ENCODE measurements around the gene CNKSR2. TPM values are rescaled to one million over a fixed set of nuclear protein-coding genes. Genes with fewer than 3 reads are reported as not detected.

The CNKSR2 gene
- total and polyA plus RNA-seq, 4 donors = 14.1 to 37.0 (median 15.1) TPM

GRCh38 chrX:21559417-21559816 is 185.2 kb downstream of the CNKSR2 start:
- no CpG with 5 or more reads among the region's 2 CpGs for WGBS (ENCODE audit: insufficient coverage)
- no peaks in the 10 kb centered on the region for H3K27me3 ChIP-seq (ENCODE audit: control insufficient read depth, insufficient read depth, low read length)
- no peak overlapping the region for H3K27ac ChIP-seq (ENCODE audit: low read depth, low read length)
- no peaks in the 10 kb centered on the region for H3K9me3 ChIP-seq (ENCODE audit: control insufficient read depth, insufficient read depth, low read length)
- H3K4me3 ChIP-seq (ENCODE audit: low read depth, low read length) = no peak overlapping the region
- peak in 1 of 6 donors; percentile 3 for DNase-seq (ENCODE audit: low read depth in 4 of 6, low spot score in 6 of 6)
- H3K36me3 ChIP-seq (ENCODE audit: control insufficient read depth, insufficient read depth, low read length) = no peaks in the 10 kb centered on the region
- H3K4me1 ChIP-seq (ENCODE audit: control insufficient read depth, insufficient read depth, low read length) = no peaks in the 10 kb centered on the region

GRCh38 chrX:21565025-21565424 is 190.8 kb downstream of the CNKSR2 start:
- no peaks in the 10 kb centered on the region for H3K27me3 ChIP-seq (ENCODE audit: control insufficient read depth, insufficient read depth, low read length)
- H3K4me3 ChIP-seq (ENCODE audit: low read depth, low read length) = no peak overlapping the region
- DNase-seq (ENCODE audit: low read depth in 4 of 6, low spot score in 6 of 6) = no peak
- H3K36me3 ChIP-seq (ENCODE audit: control insufficient read depth, insufficient read depth, low read length) = no peaks in the 10 kb centered on the region
- H3K9me3 ChIP-seq (ENCODE audit: control insufficient read depth, insufficient read depth, low read length) = no peaks in the 10 kb centered on the region
- no peaks in the 10 kb centered on the region for H3K4me1 ChIP-seq (ENCODE audit: control insufficient read depth, insufficient read depth, low read length)
- 100% methylated on average over 1 of the region's 3 CpGs for WGBS (ENCODE audit: insufficient coverage)
- no peak overlapping the region for H3K27ac ChIP-seq (ENCODE audit: low read depth, low read length)

GRCh38 chrX:21574793-21575192 is 200.6 kb downstream of the CNKSR2 start:
- no CpG with 5 or more reads among the region's 1 CpG for WGBS (ENCODE audit: insufficient coverage)
- Histone ChIP-seq H3K4me3 (ENCODE audit: low read depth, low read length) (no peak overlapping the region), H3K9me3 (ENCODE audit: control insufficient read depth, insufficient read depth, low read length) (peaks cover 6% of the 10 kb centered on the region), H3K4me1 (ENCODE audit: control insufficient read depth, insufficient read depth, low read length) (no peaks in the 10 kb centered on the region), H3K27me3 (ENCODE audit: control insufficient read depth, insufficient read depth, low read length) (no peaks in the 10 kb centered on the region), H3K36me3 (ENCODE audit: control insufficient read depth, insufficient read depth, low read length) (no peaks in the 10 kb centered on the region), H3K27ac (ENCODE audit: low read depth, low read length) (no peak overlapping the region)
- no peak for DNase-seq (ENCODE audit: low read depth in 4 of 6, low spot score in 6 of 6)

GRCh38 chrX:21581479-21581878 is 207.3 kb downstream of the CNKSR2 start:
- H3K36me3 ChIP-seq (ENCODE audit: control insufficient read depth, insufficient read depth, low read length) = no peaks in the 10 kb centered on the region
- WGBS (ENCODE audit: insufficient coverage) = 50% methylated on average over 1 of the region's 3 CpGs
- DNase-seq (ENCODE audit: low read depth in 4 of 6, low spot score in 6 of 6) = no peak
- H3K27ac ChIP-seq (ENCODE audit: low read depth, low read length) = no peak overlapping the region
- H3K9me3 ChIP-seq (ENCODE audit: control insufficient read depth, insufficient read depth, low read length) = peaks cover 3% of the 10 kb centered on the region
- H3K27me3 ChIP-seq (ENCODE audit: control insufficient read depth, insufficient read depth, low read length) = no peaks in the 10 kb centered on the region
- no peak overlapping the region for H3K4me3 ChIP-seq (ENCODE audit: low read depth, low read length)
- H3K4me1 ChIP-seq (ENCODE audit: control insufficient read depth, insufficient read depth, low read length) = no peaks in the 10 kb centered on the region

GRCh38 chrX:21586001-21586400 is 211.8 kb downstream of the CNKSR2 start:
- H3K4me1 ChIP-seq (ENCODE audit: control insufficient read depth, insufficient read depth, low read length) = no peaks in the 10 kb centered on the region
- no peak for DNase-seq (ENCODE audit: low read depth in 4 of 6, low spot score in 6 of 6)
- whole genome bisulfite sequencing (ENCODE audit: insufficient coverage) = 70% methylated on average over 1 of the region's 3 CpGs
- no peaks in the 10 kb centered on the region for H3K36me3 ChIP-seq (ENCODE audit: control insufficient read depth, insufficient read depth, low read length)
- H3K27me3 ChIP-seq (ENCODE audit: control insufficient read depth, insufficient read depth, low read length) = no peaks in the 10 kb centered on the region
- peaks cover 4% of the 10 kb centered on the region for H3K9me3 ChIP-seq (ENCODE audit: control insufficient read depth, insufficient read depth, low read length)
- H3K4me3 ChIP-seq (ENCODE audit: low read depth, low read length) = no peak overlapping the region
- H3K27ac ChIP-seq (ENCODE audit: low read depth, low read length) = no peak overlapping the region

- no peak overlapping the region for H3K27ac ChIP-seq (ENCODE audit: low read depth, low read length)
- no peak for DNase-seq (ENCODE audit: low read depth in 4 of 6, low spot score in 6 of 6)
- WGBS (ENCODE audit: insufficient coverage) = no CpG with 5 or more reads among the region's 4 CpGs
- no peaks in the 10 kb centered on the region for H3K27me3 ChIP-seq (ENCODE audit: control insufficient read depth, insufficient read depth, low read length)
- peaks cover 4% of the 10 kb centered on the region for H3K9me3 ChIP-seq (ENCODE audit: control insufficient read depth, insufficient read depth, low read length)
- H3K4me3 ChIP-seq (ENCODE audit: low read depth, low read length) = no peak overlapping the region
- no peaks in the 10 kb centered on the region for H3K4me1 ChIP-seq (ENCODE audit: control insufficient read depth, insufficient read depth, low read length)
- H3K36me3 ChIP-seq (ENCODE audit: control insufficient read depth, insufficient read depth, low read length) = no peaks in the 10 kb centered on the region
Observed at GRCh38 chrX:21590012-21590776, 216.0 kb downstream of the CNKSR2 start.

GRCh38 chrX:21606002-21606401 is 231.8 kb downstream of the CNKSR2 start:
- Histone ChIP-seq H3K9me3 (ENCODE audit: control insufficient read depth, insufficient read depth, low read length) (no peaks in the 10 kb centered on the region), H3K4me3 (ENCODE audit: low read depth, low read length) (no peak overlapping the region), H3K27ac (ENCODE audit: low read depth, low read length) (no peak overlapping the region), H3K36me3 (ENCODE audit: control insufficient read depth, insufficient read depth, low read length) (peaks cover 4% of the 10 kb centered on the region), H3K27me3 (ENCODE audit: control insufficient read depth, insufficient read depth, low read length) (no peaks in the 10 kb centered on the region), H3K4me1 (ENCODE audit: control insufficient read depth, insufficient read depth, low read length) (no peaks in the 10 kb centered on the region)
- DNase-seq (ENCODE audit: low read depth in 4 of 6, low spot score in 6 of 6) = peak in 2 of 6 donors; percentile 3 to 46

GRCh38 chrX:21610168-21610567 is 235.9 kb downstream of the CNKSR2 start:
- no peak overlapping the region for H3K27ac ChIP-seq (ENCODE audit: low read depth, low read length)
- no CpG with 5 or more reads among the region's 1 CpG for WGBS (ENCODE audit: insufficient coverage)
- DNase-seq (ENCODE audit: low read depth in 4 of 6, low spot score in 6 of 6) = no peak
- H3K4me3 ChIP-seq (ENCODE audit: low read depth, low read length) = no peak overlapping the region
- no peaks in the 10 kb centered on the region for H3K27me3 ChIP-seq (ENCODE audit: control insufficient read depth, insufficient read depth, low read length)
- peaks cover 4% of the 10 kb centered on the region for H3K36me3 ChIP-seq (ENCODE audit: control insufficient read depth, insufficient read depth, low read length)
- H3K9me3 ChIP-seq (ENCODE audit: control insufficient read depth, insufficient read depth, low read length) = no peaks in the 10 kb centered on the region
- no peaks in the 10 kb centered on the region for H3K4me1 ChIP-seq (ENCODE audit: control insufficient read depth, insufficient read depth, low read length)

- no peaks in the 10 kb centered on the region for H3K9me3 ChIP-seq (ENCODE audit: control insufficient read depth, insufficient read depth, low read length)
- no peak overlapping the region for H3K4me3 ChIP-seq (ENCODE audit: low read depth, low read length)
- H3K4me1 ChIP-seq (ENCODE audit: control insufficient read depth, insufficient read depth, low read length) = no peaks in the 10 kb centered on the region
- H3K27me3 ChIP-seq (ENCODE audit: control insufficient read depth, insufficient read depth, low read length) = peaks cover 2% of the 10 kb centered on the region
- DNase-seq (ENCODE audit: low read depth in 4 of 6, low spot score in 6 of 6) = no peak
- H3K27ac ChIP-seq (ENCODE audit: low read depth, low read length) = no peak overlapping the region
- peaks cover 4% of the 10 kb centered on the region for H3K36me3 ChIP-seq (ENCODE audit: control insufficient read depth, insufficient read depth, low read length)
- WGBS (ENCODE audit: insufficient coverage) = 62% methylated on average over 4 of the region's 5 CpGs
Observed at GRCh38 chrX:21612154-21612553, 237.9 kb downstream of the CNKSR2 start.

- Histone ChIP-seq H3K27me3 (ENCODE audit: control insufficient read depth, insufficient read depth, low read length) (peaks cover 2% of the 10 kb centered on the region), H3K4me3 (ENCODE audit: low read depth, low read length) (no peak overlapping the region)
Observed at GRCh38 chrX:21616386-21616785, 242.2 kb downstream of the CNKSR2 start.

More at GRCh38 chrX:21616386-21616785, 242.2 kb downstream of the CNKSR2 start:
- Histone ChIP-seq H3K4me1 (ENCODE audit: control insufficient read depth, insufficient read depth, low read length) (no peaks in the 10 kb centered on the region), H3K36me3 (ENCODE audit: control insufficient read depth, insufficient read depth, low read length) (no peaks in the 10 kb centered on the region), H3K27ac (ENCODE audit: low read depth, low read length) (no peak overlapping the region), H3K9me3 (ENCODE audit: control insufficient read depth, insufficient read depth, low read length) (no peaks in the 10 kb centered on the region)
- peak in 1 of 6 donors; percentile 1 for DNase-seq (ENCODE audit: low read depth in 4 of 6, low spot score in 6 of 6)
- no CpG with 5 or more reads among the region's 1 CpG for WGBS (ENCODE audit: insufficient coverage)

Data from spinal cord (tissue), 10 donors.